ACC112 (cell line): ENCODE results near the gene MGAT5B.

Experiments used
- H2AFZ ChIP-seq: fragments of 200-600 bp; sonication (generic); one replicate; pipeline ENCODE4 v1.6.0; 2017; ENCODE audit warnings: antibody characterized with exemption, low read length; ENCODE audit not compliant: unreplicated experiment
- H3K27ac ChIP-seq: fragments of 200-600 bp; sonication (generic); 2 replicates; pipeline ENCODE4 v1.5.1; 2014; ENCODE audit warnings: low read depth, mild to moderate bottlenecking, antibody characterized with exemption, low read length, moderate library complexity
- H3K27me3 ChIP-seq: fragments of 200-600 bp; sonication (generic); 2 replicates; pipeline ENCODE4 v1.6.1; 2014; ENCODE audit warnings: mild to moderate bottlenecking, antibody characterized with exemption, low read length, moderate library complexity, mixed read lengths; ENCODE audit not compliant: insufficient read depth
- H3K36me3 ChIP-seq: fragments of 200-600 bp; sonication (generic); 2 replicates; pipeline ENCODE4 v1.6.1; 2016; ENCODE audit warnings: mild to moderate bottlenecking, antibody characterized with exemption, low read length, moderate library complexity, mixed read lengths; ENCODE audit not compliant: insufficient read depth
- H3K4me1 ChIP-seq: fragments of 200-600 bp; sonication (generic); one replicate; pipeline ENCODE4 v1.6.1; 2016; ENCODE audit warnings: low read length, mixed read lengths; ENCODE audit not compliant: insufficient read depth, unreplicated experiment, control insufficient read depth
- H3K4me3 ChIP-seq: fragments of 200-600 bp; sonication (generic); 2 replicates; pipeline ENCODE4 v1.5.1; 2014; ENCODE audit warnings: mild to moderate bottlenecking, low read depth, low read length
- H3K79me2 ChIP-seq: fragments of 200-600 bp; sonication (generic); one replicate; pipeline ENCODE4 v1.6.0; 2016; ENCODE audit warnings: low read length; ENCODE audit not compliant: control insufficient read depth, unreplicated experiment, insufficient read depth

The MGAT5B gene

GRCh38 chr17:76926237-76926866 lies 58.1 kb downstream of the MGAT5B start:
- Histone ChIP-seq H3K4me1 (no peaks in the 10 kb centered on the region), H3K4me3 (no peak overlapping the region), H3K36me3 (no peaks in the 10 kb centered on the region), H3K79me2 (no peaks in the 10 kb centered on the region), H3K27me3 (peaks cover 70% of the 10 kb centered on the region), H2AFZ (no peak overlapping the region), H3K27ac (no peak overlapping the region)

GRCh38 chr17:76927577-76927976 lies 59.4 kb downstream of the MGAT5B start:
- Histone ChIP-seq H3K4me1 (no peaks in the 10 kb centered on the region), H3K4me3 (no peak overlapping the region), H3K27me3 (peaks cover 67% of the 10 kb centered on the region), H3K79me2 (no peaks in the 10 kb centered on the region), H3K27ac (no peak overlapping the region), H2AFZ (no peak overlapping the region), H3K36me3 (no peaks in the 10 kb centered on the region)

DNA sequence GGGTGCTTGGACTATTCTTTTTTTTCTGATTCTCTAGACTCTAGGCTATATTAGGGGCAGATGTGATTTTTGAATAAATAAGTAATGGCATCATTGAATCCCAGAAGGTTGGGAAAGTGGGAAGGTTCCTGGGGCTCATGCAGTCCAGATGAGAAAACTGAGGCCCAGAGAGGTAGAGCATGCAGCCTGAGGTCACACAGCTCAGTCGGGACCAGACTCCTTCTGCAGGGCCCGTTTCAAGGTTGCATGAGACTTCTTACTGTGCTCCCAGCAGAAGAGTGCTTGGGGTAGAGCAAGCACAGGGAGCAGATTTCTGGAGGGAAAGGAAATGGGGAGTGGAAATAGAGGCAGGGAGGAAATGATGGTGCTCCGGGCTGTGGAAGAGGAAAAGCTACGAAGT lies 59.8 kb downstream of the MGAT5B start:
- Histone ChIP-seq H3K79me2 (no peaks in the 10 kb centered on the region), H2AFZ (no peak overlapping the region), H3K36me3 (no peaks in the 10 kb centered on the region), H3K4me3 (no peak overlapping the region), H3K27me3 (peaks cover 67% of the 10 kb centered on the region), H3K4me1 (no peaks in the 10 kb centered on the region), H3K27ac (no peak overlapping the region)

DNA sequence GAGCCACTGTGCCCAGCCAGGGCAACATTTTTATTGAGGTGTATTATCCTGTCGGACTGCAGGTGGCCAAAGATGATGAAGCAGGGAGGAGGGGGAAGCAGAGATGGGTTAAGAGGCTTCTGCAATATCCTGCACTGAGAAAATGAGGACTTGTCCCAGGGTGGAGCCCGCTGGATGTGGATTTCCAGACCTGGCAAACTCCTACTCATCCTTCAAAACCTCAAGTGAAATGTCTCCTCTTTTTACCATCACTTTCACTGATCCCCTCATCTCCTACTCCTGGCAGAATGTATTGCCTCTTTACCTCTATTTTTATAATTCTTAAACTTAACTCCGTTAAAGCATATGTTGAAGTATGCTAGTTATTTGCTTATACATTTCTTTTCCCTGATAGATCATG lies 60.9 kb downstream of the MGAT5B start:
- Histone ChIP-seq H3K27me3 (peaks cover 68% of the 10 kb centered on the region), H2AFZ (no peak overlapping the region), H3K4me1 (no peaks in the 10 kb centered on the region), H3K36me3 (no peaks in the 10 kb centered on the region), H3K79me2 (no peaks in the 10 kb centered on the region), H3K4me3 (no peak overlapping the region), H3K27ac (no peak overlapping the region)

GRCh38 chr17:76929601-76930000 lies 61.4 kb downstream of the MGAT5B start:
- H3K4me1 ChIP-seq = peaks cover under 1% of the 10 kb centered on the region
- H2AFZ ChIP-seq = no peak overlapping the region
- no peak overlapping the region for H3K4me3 ChIP-seq
- H3K27me3 ChIP-seq = peaks cover 70% of the 10 kb centered on the region
- no peaks in the 10 kb centered on the region for H3K79me2 ChIP-seq
- no peak overlapping the region for H3K27ac ChIP-seq
- H3K36me3 ChIP-seq = no peaks in the 10 kb centered on the region

GRCh38 chr17:76930107-76930506 lies 61.9 kb downstream of the MGAT5B start:
- H3K4me1 ChIP-seq = peaks cover 6% of the 10 kb centered on the region
- H3K36me3 ChIP-seq = no peaks in the 10 kb centered on the region
- no peaks in the 10 kb centered on the region for H3K79me2 ChIP-seq
- no peak overlapping the region for H3K27ac ChIP-seq
- H3K4me3 ChIP-seq = no peak overlapping the region
- peaks cover 75% of the 10 kb centered on the region for H3K27me3 ChIP-seq
- no peak overlapping the region for H2AFZ ChIP-seq

- no peaks in the 10 kb centered on the region for H3K36me3 ChIP-seq
- no peak overlapping the region for H3K4me3 ChIP-seq
- H3K27ac ChIP-seq = no peak overlapping the region
- peaks cover 84% of the 10 kb centered on the region for H3K27me3 ChIP-seq
- H3K4me1 ChIP-seq = peaks cover 8% of the 10 kb centered on the region
- no peak overlapping the region for H2AFZ ChIP-seq
- no peaks in the 10 kb centered on the region for H3K79me2 ChIP-seq
Observed at GRCh38 chr17:76932402-76933333, 64.5 kb downstream of the MGAT5B start.

GRCh38 chr17:76934561-76935320 lies 66.5 kb downstream of the MGAT5B start:
- no peaks in the 10 kb centered on the region for H3K79me2 ChIP-seq
- H3K27ac ChIP-seq = no peak overlapping the region
- peaks cover 8% of the 10 kb centered on the region for H3K4me1 ChIP-seq
- H3K36me3 ChIP-seq = no peaks in the 10 kb centered on the region
- peaks cover 65% of the 10 kb centered on the region for H3K27me3 ChIP-seq
- H3K4me3 ChIP-seq = no peak overlapping the region
- no peak overlapping the region for H2AFZ ChIP-seq

GRCh38 chr17:76935331-76935730 lies 67.1 kb downstream of the MGAT5B start:
- peaks cover 59% of the 10 kb centered on the region for H3K27me3 ChIP-seq
- H3K27ac ChIP-seq = no peak overlapping the region
- no peaks in the 10 kb centered on the region for H3K36me3 ChIP-seq
- no peak overlapping the region for H2AFZ ChIP-seq
- H3K4me1 ChIP-seq = peaks cover 8% of the 10 kb centered on the region
- no peaks in the 10 kb centered on the region for H3K79me2 ChIP-seq
- no peak overlapping the region for H3K4me3 ChIP-seq

GRCh38 chr17:76937238-76937637 lies 69.0 kb downstream of the MGAT5B start:
- no peak overlapping the region for H3K4me3 ChIP-seq
- H3K36me3 ChIP-seq = no peaks in the 10 kb centered on the region
- no peaks in the 10 kb centered on the region for H3K79me2 ChIP-seq
- no peak overlapping the region for H2AFZ ChIP-seq
- H3K27ac ChIP-seq = no peak overlapping the region
- H3K4me1 ChIP-seq = peaks cover 8% of the 10 kb centered on the region
- peaks cover 55% of the 10 kb centered on the region for H3K27me3 ChIP-seq
